Esophagus (tissue), 2 donors: Measurements from ENCODE around the gene CCDC180. TPM values are rescaled to one million over a fixed set of nuclear protein-coding genes. Genes with fewer than 3 reads are reported as not detected.

ENCODE experiments used
- H3K27ac ChIP-seq, 2 donors: one replicate each; pipeline ENCODE4 v1.5.1; 2013; ENCODE audit warnings: low read depth in 2 of 2, mild to moderate bottlenecking in 2 of 2, inconsistent platforms in 1 of 2, low read length in 1 of 2, moderate library complexity in 1 of 2
- H3K27me3 ChIP-seq, 2 donors: one replicate each; pipeline ENCODE4 v1.6.1; 2013; ENCODE audit warnings: low read length in 2 of 2, control low read depth in 1 of 2, mild to moderate bottlenecking in 1 of 2; ENCODE audit not compliant: insufficient read depth in 2 of 2, control insufficient read depth in 1 of 2
- H3K36me3 ChIP-seq, 2 donors: one replicate each; pipeline ENCODE4 v1.6.1; 2013; ENCODE audit warnings: low read length in 1 of 2; ENCODE audit not compliant: control insufficient read depth in 2 of 2, insufficient read depth in 2 of 2
- H3K4me1 ChIP-seq, 2 donors: one replicate each; pipeline ENCODE4 v1.6.1; 2013; ENCODE audit warnings: low read length in 1 of 2; ENCODE audit not compliant: control insufficient read depth in 2 of 2, insufficient read depth in 2 of 2
- H3K4me3 ChIP-seq, 2 donors: one replicate each; pipeline ENCODE4 v1.5.1; 2013; ENCODE audit warnings: low read length in 2 of 2, mild to moderate bottlenecking in 2 of 2, low read depth in 1 of 2, moderate library complexity in 1 of 2
- H3K9me3 ChIP-seq, 2 donors: one replicate each; pipeline ENCODE4 v1.6.1; 2013; ENCODE audit warnings: mild to moderate bottlenecking in 2 of 2, low read depth in 1 of 2, low read length in 1 of 2, moderate library complexity in 1 of 2; ENCODE audit not compliant: control insufficient read depth in 2 of 2, insufficient read depth in 1 of 2
- WGBS, 2 donors: extraction: QIAGEN DNeasy Blood & Tissue Kit; methylation state at CpG; one replicate each; pipeline ENCODE4 v1.1.7; 2013; 5-methylcytosine and 5-hydroxymethylcytosine counted together
- polyA plus RNA-seq, 2 donors: library from polyadenylated mRNA; stranded (reverse); fragments of 200-250 nt; gene quantifications; one replicate each; pipeline ENCODE4 v1.2.3, GENCODE V29; 2013
- donor health status: healthy with polysubstance abuse.
- donor health status: Bipolar disorder and iron deficiency.

The CCDC180 gene
- polyA plus RNA-seq, 2 donors = 0.51 to 1.6 TPM

DNA sequence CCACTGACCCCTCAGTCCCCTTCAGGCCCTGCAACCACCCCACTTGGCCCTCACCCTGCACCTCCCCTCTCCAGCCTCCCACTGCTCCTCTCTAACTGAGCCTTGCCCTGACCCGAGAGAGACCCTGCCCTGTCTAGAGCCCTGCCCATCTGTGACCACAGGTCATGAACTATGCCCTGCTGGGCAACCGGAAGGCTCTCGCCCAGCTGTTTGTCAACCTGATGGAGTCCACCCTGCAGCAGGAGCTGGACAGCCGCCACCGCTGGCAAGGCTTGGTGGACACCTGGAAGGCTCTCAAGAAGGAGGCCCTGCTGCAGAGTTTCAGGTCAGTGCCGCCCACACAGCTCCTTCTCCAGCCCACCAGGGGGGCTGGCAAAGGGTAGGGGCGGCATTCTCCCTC, 9.4 kb downstream of the CCDC180 start:
- Histone ChIP-seq H3K4me1 (no peaks in the 10 kb centered on the region), H3K36me3 (peaks cover 0 to 4% of the 10 kb centered on the region in 2 donors), H3K27ac (no peak overlapping the region), H3K27me3 (no peaks in the 10 kb centered on the region), H3K9me3 (no peaks in the 10 kb centered on the region), H3K4me3 (no peak overlapping the region)
- WGBS, 2 donors = 89 to 90% methylated on average over 7 of the region's 7 CpGs

DNA sequence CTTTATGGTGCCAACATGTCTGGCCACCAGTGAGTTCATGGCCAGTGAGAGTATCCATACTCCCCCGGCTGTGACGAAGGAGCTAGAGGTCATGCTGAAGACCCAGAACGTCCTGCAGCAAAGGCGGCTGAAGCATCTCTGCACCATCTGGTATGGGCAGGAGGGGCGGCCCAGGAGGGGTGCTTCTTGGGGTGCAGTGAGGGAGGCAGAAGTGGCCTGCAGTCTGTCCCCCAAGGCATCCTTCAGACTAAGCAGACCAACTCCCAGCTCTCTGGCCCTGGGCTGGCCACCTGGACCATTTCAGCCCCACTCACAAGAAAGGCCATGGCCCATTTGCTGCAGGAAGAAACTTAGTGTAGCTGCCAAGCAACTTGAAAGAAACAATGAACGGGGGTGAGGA, 11.0 kb downstream of the CCDC180 start:
- Histone ChIP-seq H3K36me3 (peaks cover 0 to 2% of the 10 kb centered on the region in 2 donors), H3K4me3 (no peak overlapping the region), H3K9me3 (no peaks in the 10 kb centered on the region), H3K27ac (no peak overlapping the region), H3K27me3 (no peaks in the 10 kb centered on the region), H3K4me1 (no peaks in the 10 kb centered on the region)
- 85 to 87% methylated on average over 6 of the region's 6 CpGs for WGBS, 2 donors

DNA sequence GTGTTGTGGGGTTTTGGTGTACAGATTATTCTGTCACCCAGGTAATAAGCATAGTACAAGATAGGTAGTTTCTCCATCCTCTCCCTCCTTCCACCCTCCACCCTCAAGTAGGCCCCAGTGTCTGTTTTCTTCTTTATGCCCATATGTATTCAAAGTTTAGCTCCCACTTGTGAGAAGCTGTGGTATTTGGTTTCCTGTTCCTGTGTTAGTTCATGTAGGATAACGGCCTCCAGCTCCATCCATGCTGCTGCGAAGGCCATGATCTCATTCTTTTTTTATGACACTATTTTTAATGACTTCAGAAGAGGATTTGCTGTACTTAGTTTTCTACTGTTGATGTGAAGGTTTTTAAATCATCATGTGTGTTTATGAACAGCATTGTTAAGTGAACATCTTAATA, 11.9 kb downstream of the CCDC180 start:
- H3K4me1 ChIP-seq = no peaks in the 10 kb centered on the region
- H3K27me3 ChIP-seq = no peaks in the 10 kb centered on the region
- no peaks in the 10 kb centered on the region for H3K9me3 ChIP-seq
- 72 to 76% methylated on average over 2 of the region's 2 CpGs for WGBS, 2 donors
- no peak overlapping the region for H3K27ac ChIP-seq
- H3K36me3 ChIP-seq = peaks cover 0 to 5% of the 10 kb centered on the region in 2 donors
- H3K4me3 ChIP-seq = no peak overlapping the region

DNA sequence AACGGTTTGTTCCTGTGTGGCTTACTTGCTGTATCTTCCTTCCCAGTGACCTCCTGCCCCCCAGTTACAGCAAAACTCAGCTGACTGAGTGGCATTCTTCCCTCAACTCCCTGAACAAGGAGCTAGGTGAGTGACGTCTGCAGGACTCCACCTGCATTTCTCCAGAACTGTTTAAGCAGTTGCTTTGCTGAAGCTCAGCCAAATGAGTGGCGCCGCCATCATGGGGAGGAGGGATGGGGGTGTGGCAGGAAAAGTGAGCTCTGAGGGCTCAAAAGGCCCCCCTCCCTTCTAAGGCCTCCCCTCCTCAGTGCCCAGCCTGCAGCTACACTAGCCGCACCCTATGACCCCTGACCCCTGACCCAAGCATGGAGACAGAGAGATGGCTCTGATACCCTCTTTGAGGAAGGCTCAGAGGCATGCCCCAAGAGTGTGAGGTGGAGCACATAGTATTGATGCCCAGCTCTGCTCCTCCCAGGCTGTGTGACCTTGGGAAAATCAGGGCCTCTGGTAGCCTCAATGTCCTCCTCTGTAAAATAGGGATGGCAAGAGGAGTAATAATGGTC, 12.7 kb downstream of the CCDC180 start:
- H3K27ac ChIP-seq = no peak overlapping the region
- no peak overlapping the region for H3K4me3 ChIP-seq
- WGBS, 2 donors = 82 to 90% methylated on average over 5 of the region's 5 CpGs
- H3K4me1 ChIP-seq = no peaks in the 10 kb centered on the region
- no peaks in the 10 kb centered on the region for H3K27me3 ChIP-seq
- peaks cover 0 to 5% of the 10 kb centered on the region in 2 donors for H3K36me3 ChIP-seq
- H3K9me3 ChIP-seq = no peaks in the 10 kb centered on the region

- 79 to 85% methylated on average over 1 of the region's 1 CpG for WGBS, 2 donors
- H3K4me1 ChIP-seq = no peaks in the 10 kb centered on the region
- H3K36me3 ChIP-seq = peaks cover 0 to 5% of the 10 kb centered on the region in 2 donors
- H3K9me3 ChIP-seq = no peaks in the 10 kb centered on the region
- H3K27me3 ChIP-seq = no peaks in the 10 kb centered on the region
- H3K4me3 ChIP-seq = no peak overlapping the region
- no peak overlapping the region for H3K27ac ChIP-seq
Measured at GRCh38 chr9:97321251-97321650, 13.8 kb downstream of the CCDC180 start.

DNA sequence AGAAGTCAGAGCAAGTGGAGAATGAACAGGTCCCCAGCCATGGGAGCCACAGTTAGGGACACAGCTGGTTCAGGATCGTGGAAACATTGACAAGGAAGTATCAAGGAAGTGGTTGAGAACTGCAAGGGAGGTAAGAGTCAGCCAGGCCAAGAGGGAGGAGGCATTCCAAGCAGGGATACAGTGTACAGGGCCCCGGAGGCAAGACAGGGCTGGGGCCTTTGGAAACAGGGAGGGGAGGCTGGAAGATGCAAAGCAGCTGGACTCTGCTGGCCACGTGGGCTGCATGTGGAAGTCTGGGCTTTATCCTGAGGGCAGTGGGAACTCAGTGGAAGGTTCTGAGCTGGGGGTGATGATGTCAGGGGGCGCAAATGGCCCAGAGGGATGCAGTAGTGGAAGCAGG, 14.2 kb downstream of the CCDC180 start:
- Histone ChIP-seq H3K27me3 (no peaks in the 10 kb centered on the region), H3K27ac (no peak overlapping the region), H3K9me3 (no peaks in the 10 kb centered on the region), H3K4me1 (no peaks in the 10 kb centered on the region), H3K36me3 (peaks cover 0 to 5% of the 10 kb centered on the region in 2 donors), H3K4me3 (no peak overlapping the region)
- 67 to 70% methylated on average over 4 of the region's 4 CpGs for WGBS, 2 donors

DNA sequence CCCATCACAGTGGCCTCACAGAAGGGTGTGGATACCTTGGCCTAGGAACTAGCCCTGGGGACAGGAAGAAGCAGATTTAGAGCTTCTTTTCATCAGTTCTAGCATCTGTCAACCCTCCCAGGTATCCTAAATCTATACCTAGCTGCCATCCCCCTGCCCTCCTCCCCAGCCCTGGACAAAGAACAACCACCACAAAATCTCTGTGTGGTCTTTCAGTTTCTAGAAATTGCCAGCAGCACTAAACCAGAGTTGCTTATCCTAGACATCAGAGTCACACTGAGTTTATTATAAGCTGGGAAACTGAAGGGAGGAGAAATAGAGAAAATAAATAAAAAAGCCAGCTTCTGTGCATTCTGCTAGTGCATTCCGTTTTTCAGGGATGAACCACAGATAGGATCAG, 14.6 kb downstream of the CCDC180 start:
- Histone ChIP-seq H3K4me3 (no peak overlapping the region), H3K27me3 (no peaks in the 10 kb centered on the region), H3K27ac (no peak overlapping the region), H3K36me3 (peaks cover 0 to 5% of the 10 kb centered on the region in 2 donors), H3K9me3 (no peaks in the 10 kb centered on the region), H3K4me1 (no peaks in the 10 kb centered on the region)
- WGBS, 2 donors = 77 to 86% methylated on average over 1 of the region's 1 CpG

DNA sequence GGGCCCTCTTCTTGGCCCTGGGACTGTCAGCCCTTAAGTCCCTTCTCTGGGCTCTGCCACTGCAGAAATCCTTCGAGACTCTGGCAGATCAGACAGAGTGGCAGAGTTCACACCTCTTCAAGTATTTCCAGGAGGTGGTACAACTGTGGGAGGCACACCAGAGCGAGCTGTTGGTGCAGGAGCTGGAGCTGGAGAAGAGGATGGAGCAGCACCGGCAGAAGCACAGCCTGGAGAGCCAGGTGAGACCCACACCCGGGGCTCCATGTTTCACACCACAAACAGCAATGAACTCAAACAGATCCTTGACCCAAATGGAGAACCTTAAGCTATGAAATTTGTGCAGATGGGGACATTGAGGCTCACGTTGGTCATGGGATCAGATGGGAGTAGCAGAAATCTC, 17.5 kb downstream of the CCDC180 start:
- 94 to 95% methylated on average over 5 of the region's 5 CpGs for WGBS, 2 donors
- H3K4me3 ChIP-seq = no peak overlapping the region
- H3K4me1 ChIP-seq = no peaks in the 10 kb centered on the region
- no peaks in the 10 kb centered on the region for H3K27me3 ChIP-seq
- peaks cover 0 to 3% of the 10 kb centered on the region in 2 donors for H3K36me3 ChIP-seq
- no peak overlapping the region for H3K27ac ChIP-seq
- no peaks in the 10 kb centered on the region for H3K9me3 ChIP-seq

DNA sequence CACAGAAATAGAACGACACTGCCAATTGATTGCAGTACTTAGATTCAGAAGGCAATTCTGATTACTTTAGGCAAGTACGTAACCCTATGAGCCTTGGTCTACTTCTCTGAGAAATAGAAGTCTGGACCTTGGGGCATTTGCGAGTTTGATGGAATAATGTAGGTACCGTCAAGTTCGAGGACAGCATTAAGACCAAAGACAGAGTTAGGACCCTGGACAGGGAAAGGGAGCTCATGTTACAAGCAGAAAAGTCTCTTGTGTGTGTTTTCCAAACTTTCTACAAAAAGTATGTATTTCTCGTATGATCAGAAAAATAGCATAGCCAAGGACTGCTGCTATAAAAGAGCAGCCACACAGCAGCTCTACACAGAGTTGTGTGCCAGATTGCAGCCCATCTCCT, 20.1 kb downstream of the CCDC180 start:
- Histone ChIP-seq H3K27me3 (no peaks in the 10 kb centered on the region), H3K36me3 (peaks cover 0 to 3% of the 10 kb centered on the region in 2 donors), H3K27ac (no peak overlapping the region), H3K4me1 (no peaks in the 10 kb centered on the region), H3K4me3 (no peak overlapping the region), H3K9me3 (no peaks in the 10 kb centered on the region)
- WGBS, 2 donors = 89 to 91% methylated on average over 6 of the region's 6 CpGs

- WGBS, 2 donors = 95 to 97% methylated on average over 3 of the region's 3 CpGs
- H3K27ac ChIP-seq = no peak overlapping the region
- H3K36me3 ChIP-seq = no peaks in the 10 kb centered on the region
- no peak overlapping the region for H3K4me3 ChIP-seq
- H3K9me3 ChIP-seq = no peaks in the 10 kb centered on the region
- H3K27me3 ChIP-seq = no peaks in the 10 kb centered on the region
- no peaks in the 10 kb centered on the region for H3K4me1 ChIP-seq
Measured at GRCh38 chr9:97332993-97333392, 25.5 kb downstream of the CCDC180 start.
